Endothelial cell of umbilical vein (primary cell): ENCODE results near the gene STRN. TPM values are rescaled to one million over a fixed set of nuclear protein-coding genes. Genes with fewer than 3 reads are reported as not detected.

Source experiments
- BruUV-seq: library from RNA; stranded (reverse); fragments of 400-500 nt; replicated peaks from 2 replicates; lab custom pipeline; 2021; lab: Mats Ljungman, UMichigan
- CTCF ChIA-PET: fragments of 300-600, 350-600 bp; sonication (Branson Sonifier 250); formaldehyde crosslinking; loops from one replicate; lab custom pipeline; 2021; ENCODE audit warnings: antibody characterized with exemption, inconsistent platforms; lab: Charles Lee
- POLR2A ChIA-PET: fragments of 300-600, 350-600 bp; sonication (Branson Sonifier 250); formaldehyde crosslinking; loops from one replicate; lab custom pipeline; 2021; ENCODE audit warnings: antibody characterized with exemption, inconsistent platforms; lab: Charles Lee
- DNase-seq: peaks from one replicate; pipeline ENCODE4 v3.0.0-alpha.2; 2011; ENCODE audit warnings: low read depth, low spot score
- FAIRE-seq: peaks from 2 replicates; lab custom pipeline; 2011; peaks lifted over from hg19 to GRCh38; lab: Jason Lieb, UNC
- H2AFZ ChIP-seq: 2 replicates; pipeline ENCODE4 v1.6.0; 2012; ENCODE audit warnings: low read depth, low read length, control low read depth, inconsistent platforms
- H3K27ac ChIP-seq: 2 replicates; pipeline ENCODE4 v1.5.1; 2011; ENCODE audit warnings: low read depth, mild to moderate bottlenecking, control low read depth, low read length, moderate library complexity; ENCODE audit not compliant: insufficient read depth
- H3K27me3 ChIP-seq, 2 experiments: 2 replicates each; pipeline versions ENCODE4 v1.6.0 to v1.6.1; 2011; ENCODE audit warnings: low read length in 2 of 2, mixed read lengths in 1 of 2; ENCODE audit not compliant: control insufficient read depth in 2 of 2, insufficient read depth in 2 of 2
- H3K36me3 ChIP-seq, 2 experiments: 2 replicates in 1 of 2; 3 replicates in 1 of 2; pipeline ENCODE4 v1.5.1; 2011; ENCODE audit warnings: low read length in 2 of 2, mild to moderate bottlenecking in 1 of 2, moderate library complexity in 1 of 2; ENCODE audit not compliant: control insufficient read depth in 2 of 2, insufficient read depth in 2 of 2; ENCODE audit errors: extremely low read depth in 1 of 2
- H3K4me1 ChIP-seq: 3 replicates; pipeline ENCODE4 v1.5.1; 2011; ENCODE audit warnings: mild to moderate bottlenecking, low read length; ENCODE audit not compliant: control insufficient read depth, insufficient read depth; ENCODE audit errors: extremely low read depth
- H3K4me2 ChIP-seq: 2 replicates; pipeline ENCODE4 v1.6.1; 2011; ENCODE audit warnings: low read length, control low read depth, mixed read lengths; ENCODE audit not compliant: insufficient read depth
- H3K4me3 ChIP-seq, 3 experiments: fragments of 200-600 bp in 1 of 3; sonication (generic), shearing (Covaris generic) in 1 of 3; replicated peaks in 1 of 3; 2 replicates each; pipeline ENCODE4 v1.5.1; 2011 to 2016; ENCODE audit warnings: control low read depth in 3 of 3, low read length in 3 of 3, mild to moderate bottlenecking in 2 of 3, inconsistent platforms in 1 of 3, low read depth in 1 of 3, moderate library complexity in 1 of 3; ENCODE audit not compliant: insufficient read depth in 1 of 3
- H3K79me2 ChIP-seq: 2 replicates; pipeline ENCODE4 v1.6.0; 2012; ENCODE audit warnings: low read length, inconsistent platforms; ENCODE audit not compliant: control insufficient read depth, insufficient read depth
- H3K9ac ChIP-seq: replicated peaks from 2 replicates; pipeline ENCODE3; 2011; ENCODE audit warnings: low read length, control low read depth; ENCODE audit not compliant: insufficient read depth; ENCODE audit errors: extremely low read depth
- H3K9me1 ChIP-seq: replicated peaks from 3 replicates; pipeline ENCODE4 v1.6.0; 2011; ENCODE audit warnings: mild to moderate bottlenecking, low read length; ENCODE audit not compliant: control insufficient read depth, insufficient read depth; ENCODE audit errors: extremely low read depth
- H3K9me3 ChIP-seq: replicated peaks from 2 replicates; pipeline ENCODE4 v1.5.1; 2012; ENCODE audit warnings: low read length, inconsistent platforms; ENCODE audit not compliant: control insufficient read depth, insufficient read depth
- H4K20me1 ChIP-seq: replicated peaks from 2 replicates; pipeline ENCODE3; 2011; ENCODE audit warnings: mild to moderate bottlenecking, low read length; ENCODE audit not compliant: control insufficient read depth, insufficient read depth; ENCODE audit errors: extremely low read depth
- EZH2 ChIP-seq: IDR thresholded peaks from 2 replicates; pipeline ENCODE4 v1.6.1; 2012; ENCODE audit warnings: borderline replicate concordance, low read depth, mild to moderate bottlenecking, moderate library complexity, low read length, inconsistent platforms; ENCODE audit not compliant: severe bottlenecking
- FOS ChIP-seq: IDR thresholded peaks from 2 replicates; pipeline ENCODE4 v1.6.1; 2011; ENCODE audit warnings: mild to moderate bottlenecking, low read length, moderate library complexity, borderline replicate concordance; ENCODE audit not compliant: insufficient read depth
- GATA2 ChIP-seq: IDR thresholded peaks from 2 replicates; pipeline ENCODE4 v1.7.0; 2011; ENCODE audit warnings: low read depth, mild to moderate bottlenecking, moderate library complexity, mixed read lengths, low read length; ENCODE audit not compliant: insufficient read length, insufficient read depth
- JUN ChIP-seq: IDR thresholded peaks from 2 replicates; pipeline ENCODE4 v1.6.1; 2011; ENCODE audit warnings: borderline replicate concordance, low read depth; ENCODE audit not compliant: insufficient read length, insufficient read depth
- MYC ChIP-seq: IDR thresholded peaks from one replicate; pipeline ENCODE4 v1.6.1; 2011; ENCODE audit warnings: mild to moderate bottlenecking, low read depth, low read length
- POLR2A ChIP-seq: IDR thresholded peaks from 2 replicates; pipeline ENCODE4 v1.6.1; 2012; ENCODE audit warnings: low read depth, mild to moderate bottlenecking, control low read depth, low read length
- POLR2AphosphoS5 ChIP-seq: IDR thresholded peaks from 2 replicates; pipeline ENCODE4 v1.6.1; 2012; ENCODE audit warnings: low read depth, mild to moderate bottlenecking, control low read depth, low read length, moderate library complexity; ENCODE audit not compliant: insufficient read depth
- dilution Hi-C: fragments of 300-500 bp; cut with MboI; formaldehyde crosslinking; loops from one replicate; pipeline ENCODE4 v1.15.0; 2019; ENCODE audit warnings: low sequenced_read_pairs; ENCODE audit not compliant: extremely low pct_ligation_motif_present
- intact Hi-C: fragments of 100-400 bp; cut with micrococcal nuclease; formaldehyde crosslinking; loops from one replicate; pipeline ENCODE4 v1.10.0; 2022
- polyA plus RNA-seq, 4 experiments: library from polyadenylated mRNA; depleted of rRNA in 3 of 4; stranded (reverse) in 3 of 4; unstranded in 1 of 4; fragments of >200 nt; gene quantifications; 2 replicates each; pipeline versions ENCODE4 v1.2.1 to v1.2.3, GENCODE V29; 2011 to 2012; ENCODE audit warnings: missing spikeins in 1 of 4
- total RNA-seq: library from RNA; stranded (reverse); gene quantifications from 2 replicates; pipeline ENCODE4 v1.2.3, GENCODE V29; 2021
- TF ChIP-seq, protein P1 (sequence below): IDR thresholded peaks from 2 replicates; pipeline ENCODE4 v1.6.1; 2011; ENCODE audit not compliant: insufficient read depth, insufficient read length
- TF ChIP-seq, protein P2 (sequence below), 2 donors: IDR thresholded peaks; 1 replicate in 1 of 2; 2 replicates in 1 of 2; pipeline ENCODE4 v1.5.1; 2011; ENCODE audit warnings: low read length in 2 of 2, mild to moderate bottlenecking in 2 of 2, moderate library complexity in 2 of 2, control low read depth in 1 of 2, inconsistent platforms in 1 of 2, low read depth in 1 of 2; ENCODE audit not compliant: insufficient read depth in 1 of 2; ENCODE audit errors: extremely low read depth in 1 of 2

The STRN gene
- total and polyA plus RNA-seq, 2 donors (not counting 3 experiments of a cell fraction or from before 2014, with no cell fraction given): 6.7 to 33.4 TPM

DNA sequence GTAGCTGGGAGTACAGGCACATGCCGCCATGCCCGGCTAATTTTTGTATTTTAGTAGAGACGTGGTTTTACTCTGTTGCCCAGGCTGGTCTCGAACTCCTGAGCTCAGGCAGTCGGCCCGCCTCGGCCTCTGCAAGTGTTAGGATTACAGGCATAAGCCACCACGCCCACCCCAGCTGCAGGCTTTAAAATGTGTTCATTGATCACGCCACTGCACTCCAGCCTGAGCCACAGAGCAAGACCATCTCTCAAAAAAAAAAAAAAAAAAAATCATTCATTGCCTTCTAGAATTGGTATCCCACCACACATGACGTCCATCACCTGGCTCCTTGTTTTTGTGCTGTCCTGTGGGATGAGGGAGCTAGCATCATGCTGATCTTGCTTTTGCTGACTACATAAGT lies 142.5 kb downstream of the STRN start:
- CTCF ChIA-PET: no interaction called here
- Histone ChIP-seq H3K79me2 (no peaks in the 10 kb centered on the region), H4K20me1 (no peaks in the 10 kb centered on the region), H3K4me1 (no peaks in the 10 kb centered on the region), H3K9me1 (no peaks in the 10 kb centered on the region), H3K4me2 (no peak overlapping the region), H3K9me3 (no peaks in the 10 kb centered on the region), H2AFZ (no peak overlapping the region), H3K4me3 (no peak overlapping the region), H3K36me3 (no peaks in the 10 kb centered on the region), H3K27ac (no peak overlapping the region), H3K27me3 (peaks cover 0 to 1% of the 10 kb centered on the region in 2 experiments), H3K9ac (no peak overlapping the region)
- no TSS peak for BruUV-seq
- POLR2A ChIA-PET: no interaction called here
- TF ChIP-seq EZH2 (no peak), MYC (no peak), FOS (no peak), GATA2 (no peak), JUN (no peak), POLR2AphosphoS5 (no peak), POLR2A (no peak)
- TF ChIP-seq, protein P1, sequence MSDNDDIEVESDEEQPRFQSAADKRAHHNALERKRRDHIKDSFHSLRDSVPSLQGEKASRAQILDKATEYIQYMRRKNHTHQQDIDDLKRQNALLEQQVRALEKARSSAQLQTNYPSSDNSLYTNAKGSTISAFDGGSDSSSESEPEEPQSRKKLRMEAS: no peak
- TF ChIP-seq, protein P2, sequence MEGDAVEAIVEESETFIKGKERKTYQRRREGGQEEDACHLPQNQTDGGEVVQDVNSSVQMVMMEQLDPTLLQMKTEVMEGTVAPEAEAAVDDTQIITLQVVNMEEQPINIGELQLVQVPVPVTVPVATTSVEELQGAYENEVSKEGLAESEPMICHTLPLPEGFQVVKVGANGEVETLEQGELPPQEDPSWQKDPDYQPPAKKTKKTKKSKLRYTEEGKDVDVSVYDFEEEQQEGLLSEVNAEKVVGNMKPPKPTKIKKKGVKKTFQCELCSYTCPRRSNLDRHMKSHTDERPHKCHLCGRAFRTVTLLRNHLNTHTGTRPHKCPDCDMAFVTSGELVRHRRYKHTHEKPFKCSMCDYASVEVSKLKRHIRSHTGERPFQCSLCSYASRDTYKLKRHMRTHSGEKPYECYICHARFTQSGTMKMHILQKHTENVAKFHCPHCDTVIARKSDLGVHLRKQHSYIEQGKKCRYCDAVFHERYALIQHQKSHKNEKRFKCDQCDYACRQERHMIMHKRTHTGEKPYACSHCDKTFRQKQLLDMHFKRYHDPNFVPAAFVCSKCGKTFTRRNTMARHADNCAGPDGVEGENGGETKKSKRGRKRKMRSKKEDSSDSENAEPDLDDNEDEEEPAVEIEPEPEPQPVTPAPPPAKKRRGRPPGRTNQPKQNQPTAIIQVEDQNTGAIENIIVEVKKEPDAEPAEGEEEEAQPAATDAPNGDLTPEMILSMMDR (IDR thresholded peaks at IDR 0.05; ENCODE audit: extremely low read depth in 1 of 2, insufficient read depth in 1 of 2, low read depth in 1 of 2, low read length in 2 of 2): no peak
- dilution Hi-C loops: no loop called here
- intact Hi-C loops: no loop called here
- DNase-seq (no peak), FAIRE-seq (no peak)
